ENCODE results near the gene OLR1.
"Not testable (repeated sequence)": the region's sequence is repeated elsewhere in the genome, so short reads cannot be mapped to it uniquely, and the experiment has no call there.

OLR1 gene

DNA sequence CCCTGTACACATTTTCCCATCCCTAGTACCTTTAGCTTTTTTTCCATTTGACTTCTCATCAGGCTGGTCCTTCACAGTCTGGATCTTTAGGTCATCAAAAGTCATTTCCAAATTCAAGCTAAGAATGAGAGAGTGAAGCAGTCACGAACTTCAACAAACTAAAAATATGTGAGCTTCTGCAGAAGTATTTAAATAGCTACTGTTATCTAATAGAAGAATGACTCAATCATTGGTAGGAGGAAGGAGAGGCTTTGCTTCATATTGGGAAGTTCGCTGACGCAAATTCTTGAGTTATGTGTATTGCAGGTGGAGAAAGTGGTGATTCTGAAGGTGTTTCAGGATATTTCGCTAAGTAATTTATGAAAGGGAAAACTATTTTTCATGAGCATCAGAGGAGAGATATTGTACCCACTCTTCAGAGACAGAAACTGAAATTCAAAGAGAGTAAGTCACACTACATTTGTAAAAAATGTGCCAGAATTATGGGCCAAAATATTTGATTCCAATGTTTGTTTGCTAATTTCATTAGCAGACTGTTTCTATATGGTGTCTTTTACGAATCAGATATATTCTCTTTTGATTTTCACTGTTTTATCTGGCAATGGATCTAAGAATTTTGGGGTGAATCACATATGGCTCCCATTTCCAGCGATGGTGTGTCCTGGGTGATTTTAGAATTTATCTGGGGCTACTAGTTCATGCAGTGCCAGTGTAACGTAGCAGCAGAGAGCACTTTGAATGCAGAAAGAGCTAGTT, at the start of gene OLR1:
Gene OLR1 (minus strand): TSS at position 160 of the 756 bp plus-strand sequence. CDS start 55 bp downstream, at position 105.
- DNase-seq: no peak

DNA sequence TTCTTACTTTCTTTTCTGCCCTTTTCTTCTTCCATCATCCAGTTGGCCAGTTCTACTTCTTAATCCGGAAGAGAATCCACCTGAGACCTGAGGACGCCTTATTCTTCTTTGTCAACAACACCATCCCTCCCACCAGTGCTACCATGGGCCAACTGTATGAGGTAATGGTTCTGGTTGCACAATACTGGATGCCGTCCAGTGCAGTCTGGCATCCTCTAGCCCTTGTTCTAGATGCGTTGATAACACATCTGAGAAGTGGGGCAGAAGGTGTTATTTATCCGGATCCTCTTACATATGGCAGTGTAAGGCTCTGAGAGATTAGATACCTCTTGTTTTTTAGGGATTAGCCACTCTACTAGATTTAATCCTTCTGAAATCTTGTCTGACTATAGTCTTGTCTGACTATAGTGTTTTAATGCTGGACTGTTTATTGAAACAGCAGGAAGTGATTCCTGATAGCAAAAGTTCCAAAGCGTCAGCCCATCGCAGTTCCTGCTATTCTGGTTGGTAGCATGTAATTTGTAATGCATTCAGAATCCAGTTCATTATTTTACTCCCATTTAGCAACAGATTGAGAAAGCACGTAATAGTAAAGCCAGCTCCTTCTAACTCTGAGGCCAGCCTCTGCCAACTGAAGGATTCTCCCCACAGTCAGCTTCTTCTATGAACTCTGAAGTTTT, 48.6 kb upstream of the OLR1 start:
- no peak for DNase-seq

DNA sequence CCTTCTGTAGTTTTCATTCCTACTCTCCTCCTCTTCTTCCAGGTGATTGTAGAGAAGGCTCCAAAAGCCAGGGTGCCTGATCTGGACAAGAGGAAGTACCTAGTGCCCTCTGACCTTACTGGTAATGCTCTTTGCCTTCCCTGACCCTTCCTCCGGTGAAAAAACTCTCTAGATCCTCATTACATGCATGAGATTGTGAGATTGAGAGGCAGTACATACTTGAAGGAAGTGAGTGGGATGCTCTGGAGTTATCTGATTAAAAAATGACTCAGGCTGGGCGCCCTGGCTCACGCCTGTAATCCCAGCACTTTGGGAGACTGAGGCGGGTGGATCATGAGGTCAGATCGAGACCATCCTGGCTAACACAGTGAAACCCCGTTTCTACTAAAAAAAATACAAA, 46.1 kb upstream of the OLR1 start:
- no peak for DNase-seq

DNA sequence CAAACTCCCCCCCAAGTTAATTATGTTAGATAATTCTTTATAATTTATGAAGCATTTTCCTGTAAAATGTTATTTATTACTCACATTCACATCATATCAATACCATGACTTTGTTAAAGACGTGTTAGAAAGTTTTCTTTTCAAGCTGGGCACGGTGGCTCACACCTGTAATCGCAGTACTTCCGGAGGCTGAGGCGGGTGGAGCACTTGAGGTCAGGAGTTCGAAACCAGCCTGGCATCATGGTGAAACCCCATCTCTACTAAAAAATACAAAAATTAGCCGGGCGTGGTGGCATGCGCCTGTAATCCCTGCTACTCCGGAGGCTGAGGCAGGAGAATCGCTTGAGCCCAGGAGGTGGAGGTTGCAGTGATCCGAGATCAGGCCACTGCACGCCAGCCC, 44.0 kb upstream of the OLR1 start:
- not testable (repeated sequence) for DNase-seq

DNA sequence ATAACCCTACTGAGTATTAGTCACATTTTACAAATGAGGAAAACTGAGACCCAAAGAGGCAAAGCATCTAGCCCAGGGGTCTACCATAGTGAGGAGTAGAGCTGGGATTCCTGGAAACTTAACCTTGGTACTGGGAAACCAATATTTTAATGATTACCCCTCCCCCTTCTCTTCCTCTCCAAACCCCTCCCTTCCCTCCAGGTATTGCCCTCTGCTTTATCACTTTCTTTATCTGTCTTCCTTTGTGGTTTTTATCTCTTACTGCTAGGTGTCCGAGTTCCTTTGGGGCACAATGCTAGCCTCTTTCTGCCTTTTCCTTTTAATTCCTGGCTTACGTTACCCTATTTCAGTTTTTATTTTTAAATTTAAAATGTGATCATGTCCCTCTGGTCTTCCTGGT, 43.5 kb upstream of the OLR1 start:
- no peak for DNase-seq

DNA sequence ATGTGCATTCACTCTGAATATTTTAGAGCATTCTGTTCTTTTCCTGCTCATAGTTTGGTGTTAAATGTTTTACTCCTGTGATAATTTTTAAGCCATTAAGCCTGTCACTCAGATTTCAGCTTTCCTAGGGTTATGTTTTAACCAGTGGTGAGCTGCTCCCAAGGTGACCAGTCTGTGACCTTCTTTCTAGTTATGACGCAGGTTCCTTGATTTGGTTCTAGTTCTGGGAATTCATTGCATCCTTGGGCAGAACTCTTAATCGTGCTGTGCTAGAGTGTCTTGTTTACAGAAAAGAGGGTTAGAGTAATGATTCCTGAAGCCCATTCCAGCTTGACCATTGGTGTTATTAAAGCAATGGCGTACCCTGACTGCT, 42.9 kb upstream of the OLR1 start:
- no peak for DNase-seq

DNA sequence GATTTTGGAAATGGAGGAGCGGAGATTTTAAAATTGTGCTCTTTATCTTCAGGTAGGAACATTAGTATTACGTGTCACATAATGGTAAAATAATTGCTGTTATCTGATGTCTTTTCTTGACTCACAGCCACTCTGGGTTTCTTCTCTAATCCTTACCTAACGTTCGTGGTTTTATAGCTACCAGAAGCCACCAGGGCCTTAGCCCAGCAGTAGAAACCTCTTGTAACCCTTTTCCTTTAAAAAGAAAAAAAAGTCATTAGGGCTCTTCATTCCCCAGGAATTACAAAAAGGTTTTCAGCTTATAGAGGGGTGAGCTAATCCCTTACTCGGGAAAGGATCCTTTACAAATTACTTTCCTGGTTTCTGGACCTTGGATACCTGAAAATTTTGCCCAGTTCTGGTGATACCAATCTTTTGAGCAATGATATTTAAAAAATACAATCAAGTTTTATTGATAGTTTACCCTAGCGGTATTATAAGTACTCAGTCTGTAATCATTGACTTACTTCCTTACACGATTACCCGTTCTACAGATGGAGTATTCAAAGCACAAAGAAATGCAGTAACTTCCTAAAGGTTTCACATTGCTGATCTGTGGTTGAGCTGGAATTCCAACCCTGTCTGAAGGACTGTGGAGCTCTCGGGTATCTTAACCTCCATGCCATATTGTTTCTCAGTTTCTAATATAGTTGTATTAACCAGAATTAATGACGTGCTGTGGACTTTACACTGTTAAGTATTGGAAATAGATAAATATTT, 42.4 kb upstream of the OLR1 start:
- no peak for DNase-seq

DNA sequence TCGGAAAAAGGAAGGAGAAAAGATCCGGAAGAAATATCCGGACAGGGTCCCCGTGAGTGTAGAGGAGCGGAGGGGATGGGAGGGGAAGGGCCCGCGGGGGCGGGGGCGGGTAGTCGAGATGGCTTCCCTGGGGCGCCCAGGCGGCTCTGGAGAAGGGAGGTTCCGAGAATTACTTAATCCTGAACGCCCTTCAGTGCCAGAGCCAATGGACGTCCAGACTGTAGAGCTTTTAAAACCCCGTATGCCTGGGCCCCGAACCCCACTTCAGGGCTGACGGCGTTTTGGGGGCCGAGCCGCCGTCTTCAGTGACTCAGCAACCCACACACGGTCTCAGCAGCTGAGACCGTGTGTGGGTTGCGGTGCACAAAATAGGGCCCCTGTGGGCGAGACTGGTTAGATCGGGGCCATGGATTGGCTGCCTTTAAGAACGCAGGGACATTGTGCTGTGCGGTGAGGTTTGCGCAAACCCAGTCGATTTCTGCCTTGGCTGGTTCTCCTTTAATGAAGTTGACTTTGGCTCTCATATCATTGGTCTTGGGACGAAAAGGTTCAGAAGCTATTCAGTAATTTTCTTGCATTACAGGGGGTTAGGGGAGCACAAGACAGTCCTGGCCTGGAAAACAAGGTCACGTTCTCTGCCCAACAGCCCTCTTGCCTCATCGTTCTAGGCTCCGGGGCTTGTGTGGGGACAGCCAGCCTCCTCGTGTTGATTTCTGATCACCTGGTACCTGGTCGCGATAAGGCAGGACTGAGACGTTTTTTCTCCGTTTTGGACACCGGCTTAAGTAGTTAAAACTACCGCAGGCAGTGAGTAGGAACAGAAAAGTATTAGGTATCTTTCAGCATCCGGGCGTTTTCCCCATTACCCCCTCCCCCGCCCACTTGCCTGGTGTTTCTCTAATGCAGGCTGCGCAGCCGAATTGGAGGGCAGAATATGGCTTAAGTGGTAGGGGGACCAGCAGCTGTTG, 41.5 kb upstream of the OLR1 start:
- no peak for DNase-seq

DNA sequence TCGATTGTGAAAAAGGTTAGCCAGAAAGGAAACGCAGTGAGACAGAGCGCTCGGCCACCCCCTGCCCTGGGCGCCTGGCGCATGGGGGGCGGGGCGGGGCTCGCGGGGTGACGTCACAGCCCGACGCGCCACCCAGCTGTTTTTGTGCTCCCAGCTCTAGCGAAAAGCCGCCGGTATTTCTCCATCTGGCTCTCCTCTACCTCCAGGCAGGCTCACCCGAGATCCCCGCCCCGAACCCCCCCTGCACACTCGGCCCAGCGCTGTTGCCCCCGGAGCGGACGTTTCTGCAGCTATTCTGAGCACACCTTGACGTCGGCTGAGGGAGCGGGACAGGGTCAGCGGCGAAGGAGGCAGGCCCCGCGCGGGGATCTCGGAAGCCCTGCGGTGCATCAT, 40.8 kb upstream of the OLR1 start, which contains the start of gene GABARAPL1:
Gene GABARAPL1 (plus strand): TSS at position 139 of the 393 bp plus-strand sequence. CDS start 253 bp downstream, at position 392.
- DNase-seq: no peak

DNA sequence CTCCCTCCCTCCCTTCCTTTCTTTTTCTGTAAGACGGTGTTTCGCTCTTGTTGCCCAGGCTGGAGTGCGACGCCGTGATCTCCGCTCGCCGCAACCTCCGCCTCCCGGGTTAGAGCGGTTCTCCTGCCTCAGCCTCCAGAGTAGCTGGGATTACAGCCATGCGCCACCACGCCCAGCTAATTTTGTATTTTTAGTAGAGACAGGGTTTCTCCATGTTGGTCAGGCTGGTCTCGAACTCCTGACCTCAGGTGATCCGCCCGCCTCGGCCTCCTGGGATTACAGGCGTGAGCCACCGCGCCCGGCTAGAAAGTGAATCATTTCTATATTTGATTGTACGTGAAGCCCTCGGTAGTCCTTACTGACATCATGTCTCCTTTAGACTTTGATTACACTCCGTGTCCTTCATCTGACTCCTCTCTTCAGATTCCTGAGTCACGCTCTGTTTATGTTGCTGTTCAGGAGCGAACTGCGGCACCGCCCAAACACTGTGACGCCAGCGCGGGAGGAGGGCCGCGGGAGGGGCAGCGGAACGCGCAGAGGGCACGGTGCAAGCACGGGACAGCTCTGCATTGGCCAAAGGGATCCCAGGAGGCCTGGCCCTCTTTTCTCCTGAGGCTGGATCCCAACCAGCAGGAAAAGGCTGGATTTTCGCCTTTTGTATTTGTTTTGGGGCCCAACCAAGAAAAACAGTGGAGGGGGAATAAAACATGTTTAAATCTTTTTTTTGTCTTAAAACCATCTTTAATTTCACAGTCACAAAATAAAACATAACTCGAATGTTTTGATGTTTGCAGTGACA, 40.2 kb upstream of the OLR1 start:
- peak; percentile 48 for DNase-seq

DNA sequence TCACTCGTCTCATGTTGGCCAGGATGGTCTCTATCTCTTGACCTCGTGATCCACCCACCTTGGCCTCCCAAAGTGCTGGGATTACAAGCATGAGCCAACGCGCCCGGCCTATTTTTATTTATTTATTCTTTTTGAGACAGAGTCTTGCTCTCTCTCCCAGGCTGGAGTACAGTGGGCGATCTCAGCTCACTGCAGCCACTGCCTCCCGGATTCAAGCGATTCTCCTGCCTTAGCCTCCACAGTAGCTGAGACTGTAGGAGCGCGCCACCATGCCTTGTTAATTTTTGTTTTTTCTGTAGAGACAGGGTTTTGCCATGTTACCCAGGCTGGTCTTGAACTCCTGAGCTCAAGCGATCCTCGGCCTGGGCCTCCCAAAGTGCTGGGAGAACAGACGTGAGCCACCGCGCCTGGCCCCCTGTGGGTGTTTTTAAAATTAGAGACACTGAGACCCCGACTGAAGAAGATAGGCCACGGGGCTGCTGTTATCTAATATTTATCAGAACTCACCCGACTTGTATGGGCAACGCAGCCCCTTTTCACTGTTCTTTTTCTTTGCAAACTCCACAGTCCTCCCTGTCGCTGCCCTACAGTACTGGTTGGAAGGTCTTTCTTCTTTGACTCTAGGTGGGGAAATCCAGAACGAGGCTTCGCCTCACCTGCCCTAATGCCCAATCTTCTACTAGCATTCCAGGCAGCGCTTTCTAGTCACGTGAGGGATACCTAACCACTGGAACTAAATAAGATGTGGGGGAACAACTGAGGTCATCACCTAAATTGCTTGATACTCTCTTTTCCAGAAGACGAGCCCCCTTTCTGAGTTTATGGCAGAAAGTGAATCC, 39.4 kb upstream of the OLR1 start:
- no peak for DNase-seq

DNA sequence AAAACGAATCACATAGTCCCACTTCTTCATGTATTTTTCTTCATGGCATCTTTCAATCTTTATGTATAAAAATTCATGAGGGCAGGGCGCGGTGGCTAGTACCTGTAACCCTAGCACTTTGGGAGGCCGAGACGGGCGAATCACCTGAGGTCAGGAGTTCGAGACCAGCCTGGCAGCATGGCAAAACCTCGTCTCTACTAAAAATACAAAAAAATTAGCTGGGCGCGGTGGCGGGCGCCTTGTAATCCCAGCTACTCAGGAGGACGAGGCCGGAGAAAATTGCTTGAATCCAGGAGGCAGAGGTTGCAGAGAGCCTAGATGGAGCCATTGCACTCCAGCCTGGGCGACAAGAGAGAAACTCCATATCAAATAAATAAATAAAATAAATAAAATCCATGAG, 38.3 kb upstream of the OLR1 start:
- no peak for DNase-seq

DNA sequence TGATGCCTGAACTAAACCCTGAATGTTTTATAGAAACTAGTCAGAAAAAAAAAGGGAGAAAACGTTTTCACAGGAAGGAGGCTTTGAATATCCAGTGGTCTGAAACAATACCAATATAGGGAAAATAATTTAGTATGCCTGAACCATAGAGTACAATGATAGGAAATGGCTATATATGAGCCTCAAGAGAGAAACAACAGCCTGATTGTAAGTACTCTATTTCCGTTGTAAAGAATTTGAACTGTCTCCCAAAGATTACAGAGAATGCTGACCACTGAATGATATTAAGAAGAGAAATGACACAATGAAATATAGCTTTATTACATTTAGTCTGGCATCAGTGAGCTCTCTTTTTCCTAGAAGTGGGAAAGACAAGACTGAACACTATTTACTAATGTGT, 35.2 kb upstream of the OLR1 start:
- DNase-seq: no peak

DNA sequence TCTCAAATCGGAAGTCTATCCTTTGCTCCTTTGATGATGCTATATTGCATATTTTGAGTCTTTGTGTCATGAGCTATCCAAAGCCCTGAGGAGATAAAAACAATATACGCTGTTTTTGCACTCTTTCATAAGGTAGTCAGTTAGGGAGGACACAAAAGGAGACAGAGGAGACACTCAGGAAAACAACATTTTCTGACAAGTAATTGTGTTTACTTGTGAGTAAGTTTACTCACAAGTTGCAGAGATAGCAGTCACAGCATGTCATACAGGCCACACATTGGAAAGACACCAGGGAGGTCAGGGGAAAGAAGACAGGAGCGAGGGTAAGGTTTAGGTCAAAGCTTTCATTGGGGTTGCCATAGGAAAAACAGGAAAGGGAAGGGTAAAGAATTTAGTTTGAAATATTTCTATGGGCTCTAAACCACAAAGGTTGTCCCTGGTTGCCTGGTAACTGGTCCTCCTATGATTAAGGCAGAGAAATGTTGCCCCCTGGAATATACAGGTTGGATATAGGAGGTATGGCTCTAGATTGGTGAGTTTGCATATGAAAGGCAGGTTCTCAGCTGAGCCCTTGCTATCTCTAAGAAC, 33.4 kb upstream of the OLR1 start:
- DNase-seq: no peak

DNA sequence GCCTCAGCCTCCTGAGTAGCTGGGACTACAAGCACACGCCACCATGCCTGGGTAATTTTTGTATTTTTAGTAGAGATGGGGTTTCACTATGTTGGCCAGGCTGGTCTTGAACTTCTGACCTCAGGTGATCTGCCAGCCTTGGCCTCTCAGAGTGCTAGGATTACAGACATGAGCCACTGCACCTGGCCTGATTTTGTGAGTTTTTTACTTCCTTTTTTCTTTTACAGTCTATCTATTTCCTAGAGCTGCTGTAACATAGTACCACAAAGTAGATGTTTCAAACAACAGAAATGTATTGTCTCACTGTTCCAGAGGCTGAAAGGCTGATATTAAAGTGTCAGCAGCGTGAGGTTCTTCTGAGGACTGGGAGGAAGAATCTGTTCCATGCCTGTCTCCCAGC, 32.6 kb upstream of the OLR1 start:
- DNase-seq: not testable (repeated sequence)

DNA sequence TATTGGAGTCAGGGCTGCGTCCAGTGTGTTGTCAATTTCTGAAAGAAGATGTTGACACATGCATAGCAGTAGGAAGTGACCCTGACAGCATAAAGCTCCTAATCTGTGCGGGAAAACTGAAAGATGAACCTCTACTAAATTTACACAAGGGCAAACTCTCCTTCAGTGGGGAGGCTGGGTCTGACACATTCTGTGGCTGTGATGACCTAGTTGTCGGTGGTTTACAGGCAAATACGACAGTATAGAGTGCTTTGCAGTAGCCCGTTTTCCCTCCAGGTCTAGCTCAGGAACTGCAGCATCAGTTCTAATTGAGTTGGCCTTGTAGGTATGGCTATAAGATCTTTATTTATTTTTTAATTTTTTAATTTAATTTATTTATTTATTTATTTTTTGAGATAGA, 25.9 kb upstream of the OLR1 start:
- DNase-seq: no peak

DNA sequence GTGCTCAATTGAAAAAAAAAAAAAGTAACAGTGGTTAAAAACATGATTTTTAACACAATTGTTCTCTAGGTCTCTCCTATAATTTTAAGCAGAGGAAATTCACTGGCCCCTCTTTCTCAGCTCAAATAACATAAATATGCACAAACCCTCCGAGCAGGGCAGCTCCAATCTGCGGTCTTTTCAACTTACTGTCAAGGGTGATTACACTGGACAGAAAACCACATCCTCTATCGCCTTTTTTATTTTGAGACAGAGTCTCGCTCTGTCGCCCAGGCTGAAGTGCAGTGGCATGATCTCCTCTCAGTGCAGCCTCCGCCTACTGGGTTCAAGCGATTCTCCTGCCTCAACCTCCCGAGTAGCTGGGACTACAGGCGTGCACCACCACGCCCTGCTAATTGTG, 24.3 kb upstream of the OLR1 start:
- no peak for DNase-seq

DNA sequence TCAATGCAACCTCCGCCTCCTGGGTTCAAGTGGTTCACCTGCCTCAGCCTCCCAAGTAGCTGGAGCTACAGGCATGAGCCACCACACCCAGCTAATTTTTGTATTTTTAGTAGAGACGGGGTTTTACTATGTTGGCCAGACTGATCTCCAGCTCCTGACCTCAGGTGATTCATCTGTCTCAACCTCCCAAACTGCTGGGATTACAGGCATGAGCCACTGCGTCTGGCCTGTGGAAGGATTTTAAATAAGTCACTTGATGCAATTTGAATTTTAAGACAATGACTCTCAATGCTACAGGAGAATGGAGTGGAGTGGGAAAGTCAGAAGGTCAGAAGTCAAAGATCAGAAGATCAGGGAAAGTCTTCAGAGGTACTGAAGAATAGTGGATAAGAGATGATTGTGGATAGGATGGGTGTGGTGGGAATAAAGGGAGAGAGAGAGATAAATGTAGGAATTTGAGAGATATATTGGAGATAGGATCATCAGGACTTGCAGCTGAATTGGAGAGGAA, 22.3 kb upstream of the OLR1 start:
- DNase-seq: no peak

DNA sequence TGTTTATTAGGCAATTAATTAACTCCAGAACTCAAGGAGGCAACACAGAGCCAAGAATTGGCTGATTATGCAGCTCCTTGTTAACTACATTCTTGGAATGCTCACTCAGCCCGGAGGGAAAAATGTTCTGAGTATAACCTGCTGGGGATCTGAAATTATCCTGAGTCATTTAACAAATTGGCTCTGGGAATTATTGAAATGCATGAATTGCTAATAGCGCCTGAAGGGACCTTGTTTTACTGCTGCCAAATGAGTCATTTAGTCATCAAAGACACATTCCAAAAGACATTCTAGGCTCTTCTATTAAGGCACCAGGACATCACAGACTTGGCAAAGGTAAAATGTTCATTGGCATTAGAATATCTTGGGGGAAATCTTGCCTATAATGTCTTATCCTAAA, 19.9 kb upstream of the OLR1 start:
- DNase-seq: no peak
